ENCODE data around the gene TNC.

TNC gene

DNA sequence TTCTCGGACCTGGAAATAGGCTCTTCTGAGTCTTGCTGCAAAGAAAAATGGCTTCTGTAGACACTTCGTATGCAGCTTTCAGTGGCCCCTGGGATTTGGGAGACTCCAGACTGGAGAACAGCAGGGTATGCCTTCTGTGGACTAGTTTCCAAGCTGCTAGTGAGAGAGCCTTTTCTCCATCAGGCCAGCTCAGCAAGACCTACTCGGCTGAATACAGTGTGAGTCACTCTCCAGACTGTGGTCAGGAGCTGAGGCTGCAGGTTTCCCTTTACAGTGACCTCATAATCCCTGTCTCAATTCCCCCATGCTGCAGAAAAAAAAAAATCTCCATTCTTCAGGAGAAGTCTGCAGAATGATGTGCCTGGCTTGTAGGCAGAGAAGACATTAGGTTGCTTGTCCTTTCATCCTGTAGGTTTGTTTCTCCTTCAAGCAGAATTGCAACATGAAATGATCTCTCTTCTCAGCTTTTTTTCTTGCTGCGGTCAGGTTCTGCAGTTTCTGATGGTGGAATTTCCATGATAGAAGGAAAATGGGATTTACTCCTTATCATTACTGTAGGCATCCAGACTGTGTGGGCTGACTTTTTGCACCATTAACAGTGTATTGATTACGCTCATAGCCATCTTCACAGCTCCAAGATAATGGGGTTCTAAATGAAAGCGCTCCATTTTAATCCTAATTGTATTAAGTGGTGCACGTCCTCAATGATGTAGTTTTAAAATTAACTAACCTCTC lies 109.3 kb downstream of the TNC start:
- peak; percentile 77 for DNase-seq (ENCODE audit: low read depth)

DNA sequence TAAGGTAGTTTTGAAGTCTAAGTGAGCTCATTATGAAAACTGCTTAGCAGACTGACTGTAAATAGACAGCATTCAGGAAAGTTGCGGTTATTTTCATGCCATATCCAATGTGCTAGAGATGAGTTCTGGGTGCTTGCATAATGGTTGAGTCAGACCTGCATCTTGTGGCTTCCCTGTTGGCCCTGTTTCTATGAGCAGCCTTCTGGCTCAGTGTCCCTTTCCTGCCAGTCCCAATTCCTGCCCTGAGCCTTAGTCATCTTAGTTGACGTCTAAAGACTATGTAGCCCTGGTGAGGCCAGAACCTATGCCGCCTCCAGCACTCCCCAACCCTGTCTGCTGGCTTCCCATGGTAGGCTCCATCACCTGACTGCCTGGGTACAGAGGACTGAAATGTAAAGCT lies 111.3 kb downstream of the TNC start:
- DNase-seq (ENCODE audit: low read depth) = peak; percentile 76

GRCh38 chr9:115005322-115005721 lies 112.6 kb downstream of the TNC start:
- DNase-seq (ENCODE audit: low read depth) = no peak

DNA sequence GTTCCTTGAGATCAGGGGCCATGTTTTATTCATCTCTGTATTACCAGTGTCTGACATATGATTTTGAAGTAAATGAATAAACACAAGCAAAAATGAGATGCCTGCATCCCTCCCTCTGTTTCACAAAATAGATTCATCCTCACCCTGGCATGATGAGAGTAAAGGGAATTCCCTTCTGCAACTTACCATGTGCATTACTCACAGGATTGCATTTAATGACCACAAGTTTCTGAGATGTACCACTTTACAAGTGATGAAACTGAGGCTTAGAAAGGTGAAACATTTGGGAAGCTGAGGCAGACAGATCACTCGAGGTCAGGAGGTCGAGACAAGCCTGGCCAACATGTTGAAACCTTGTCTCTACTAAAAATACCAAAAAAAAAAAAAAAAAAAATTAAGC lies 113.4 kb downstream of the TNC start:
- DNase-seq (ENCODE audit: low read depth) = no peak

DNA sequence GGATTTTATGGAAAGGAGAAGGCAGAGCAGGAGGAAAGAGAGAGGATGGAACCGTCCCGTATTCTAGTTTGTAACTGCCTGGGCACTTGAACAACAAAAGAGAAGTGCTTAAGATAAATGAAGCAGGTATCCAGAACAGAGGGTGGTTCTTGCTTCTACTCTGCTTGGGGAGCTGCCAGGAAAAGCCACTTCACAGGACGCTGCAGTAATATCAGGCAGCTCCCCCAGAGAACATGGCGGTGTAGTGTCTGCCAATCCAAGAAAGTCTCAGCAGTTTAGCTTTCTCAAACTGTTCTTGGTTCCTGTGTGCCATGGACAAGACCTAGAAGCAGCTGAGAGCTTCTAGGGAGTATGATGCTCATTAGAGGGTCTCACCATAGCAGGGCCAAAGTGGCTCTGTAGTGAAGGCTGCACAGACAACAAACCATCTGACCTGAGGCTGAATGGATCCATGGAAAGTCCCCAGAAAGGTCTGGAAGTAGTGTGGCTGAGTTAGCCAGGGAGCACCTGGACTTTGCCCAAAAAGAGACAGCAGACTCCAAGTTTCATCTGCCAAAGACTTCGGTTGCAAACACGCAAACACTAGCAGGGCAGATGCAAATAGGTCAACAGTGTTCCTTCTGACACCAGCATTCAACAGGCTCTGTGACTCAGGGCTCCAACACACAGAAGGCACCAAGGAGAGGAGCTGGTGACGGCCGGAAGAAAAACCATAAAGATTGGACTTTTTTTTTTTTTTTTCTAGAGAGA lies 115.4 kb downstream of the TNC start:
- no peak for DNase-seq (ENCODE audit: low read depth)

GRCh38 chr9:115000217-115000639 lies 117.7 kb downstream of the TNC start:
- DNase-seq (ENCODE audit: low read depth) = no peak

DNA sequence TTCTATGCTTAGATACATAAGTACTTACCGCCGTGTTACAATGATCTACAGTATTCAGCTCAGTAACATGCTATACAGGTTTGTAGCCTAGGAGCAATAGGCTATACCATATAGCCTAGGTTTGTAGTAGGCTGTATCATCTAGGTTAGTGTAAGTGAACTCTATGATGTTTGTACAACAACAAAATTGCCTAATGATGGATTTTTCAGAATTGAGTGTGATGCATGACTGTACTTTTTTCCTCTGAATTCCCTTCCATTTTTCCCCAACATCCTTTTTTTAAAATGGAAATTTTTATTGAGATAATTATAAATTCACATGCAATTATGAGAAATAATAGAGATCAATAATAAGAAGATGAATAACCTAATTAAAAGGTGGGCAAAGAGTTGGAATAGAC lies 119.6 kb downstream of the TNC start:
- DNase-seq (ENCODE audit: low read depth) = no peak

DNA sequence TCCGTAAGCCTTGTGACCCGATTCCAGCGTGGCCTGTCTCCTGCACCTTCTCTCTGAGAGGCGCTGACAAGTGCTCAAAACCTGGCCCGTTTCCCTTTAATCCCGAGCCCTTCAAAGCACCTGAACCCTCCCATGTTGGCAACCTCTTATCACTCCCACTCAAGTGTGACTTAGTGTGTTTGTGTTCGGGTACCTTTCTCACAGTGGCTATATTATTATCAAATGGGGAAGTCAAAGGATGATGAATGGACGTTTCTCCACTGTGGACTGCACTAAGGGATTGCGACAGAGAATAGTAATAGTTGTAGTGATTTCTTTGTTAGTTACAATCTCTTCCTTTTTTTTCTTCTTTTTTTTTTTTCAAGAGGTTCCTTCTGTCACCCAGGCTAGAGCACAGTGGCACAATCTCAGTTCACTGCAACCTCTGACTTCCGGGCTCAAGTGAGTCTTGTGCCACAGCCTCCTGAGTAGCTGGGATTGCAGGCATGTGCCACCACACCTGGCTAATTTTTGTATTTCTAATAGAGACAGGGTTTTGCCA lies 122.2 kb downstream of the TNC start:
- DNase-seq (ENCODE audit: low read depth) = no peak

DNA sequence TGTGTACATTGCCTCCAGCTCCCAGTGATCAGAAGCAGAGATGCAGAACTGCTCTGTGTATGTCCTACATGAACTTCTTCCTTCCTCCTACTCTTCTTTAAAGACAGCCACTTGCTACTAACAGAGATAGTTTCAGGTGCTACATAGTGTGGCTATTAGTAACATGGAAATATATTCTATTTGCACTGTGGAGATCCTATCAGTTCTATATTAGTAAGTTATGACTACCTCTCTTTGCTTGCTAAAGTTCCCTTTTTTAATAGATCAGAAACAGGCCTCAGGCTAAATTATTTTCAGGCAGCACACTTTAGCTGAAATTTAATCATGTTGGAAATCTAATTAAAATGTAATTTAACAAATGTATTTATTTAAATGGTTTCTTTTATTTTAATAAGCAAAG lies 123.2 kb downstream of the TNC start:
- DNase-seq (ENCODE audit: low read depth) = no peak

DNA sequence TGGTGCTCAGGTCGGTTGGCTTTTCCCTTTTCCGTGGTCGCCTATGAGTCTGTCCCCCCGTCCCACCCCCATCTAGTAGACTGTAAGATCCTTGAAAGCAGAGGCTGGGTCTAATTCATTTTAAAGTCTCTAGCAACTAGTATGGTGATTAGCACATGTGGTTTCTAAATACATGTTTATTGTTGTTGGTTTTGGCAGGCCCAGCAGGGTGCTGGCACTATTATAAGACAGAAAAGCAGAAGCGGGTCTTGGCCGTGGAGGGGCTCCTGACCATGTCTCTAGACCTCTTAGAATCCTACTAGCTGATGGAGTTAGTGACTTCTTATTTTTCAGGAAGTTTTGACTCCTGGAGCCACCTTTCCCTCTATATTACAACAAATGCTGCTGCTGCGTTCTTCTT lies 126.1 kb downstream of the TNC start:
- DNase-seq (ENCODE audit: low read depth) = no peak

DNA sequence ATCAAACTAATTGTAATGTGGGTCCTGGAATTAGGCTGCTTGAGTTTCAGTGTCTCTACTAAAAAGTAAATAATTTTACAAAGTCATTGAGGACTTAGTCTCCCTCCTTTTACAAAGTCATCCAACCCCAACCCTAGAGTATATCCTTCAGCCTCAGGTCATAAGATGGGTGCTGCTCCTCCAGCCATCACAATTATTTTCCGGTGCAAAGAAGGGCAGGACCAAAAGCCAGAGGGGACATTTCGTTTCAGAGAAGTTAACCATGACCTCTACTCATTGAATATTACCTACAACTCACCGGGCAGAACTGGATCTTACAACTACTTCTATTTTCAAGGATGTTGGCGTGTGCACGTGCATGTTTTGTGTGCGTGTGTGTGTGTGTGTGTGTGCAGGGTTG lies 127.1 kb downstream of the TNC start:
- DNase-seq (ENCODE audit: low read depth) = no peak

DNA sequence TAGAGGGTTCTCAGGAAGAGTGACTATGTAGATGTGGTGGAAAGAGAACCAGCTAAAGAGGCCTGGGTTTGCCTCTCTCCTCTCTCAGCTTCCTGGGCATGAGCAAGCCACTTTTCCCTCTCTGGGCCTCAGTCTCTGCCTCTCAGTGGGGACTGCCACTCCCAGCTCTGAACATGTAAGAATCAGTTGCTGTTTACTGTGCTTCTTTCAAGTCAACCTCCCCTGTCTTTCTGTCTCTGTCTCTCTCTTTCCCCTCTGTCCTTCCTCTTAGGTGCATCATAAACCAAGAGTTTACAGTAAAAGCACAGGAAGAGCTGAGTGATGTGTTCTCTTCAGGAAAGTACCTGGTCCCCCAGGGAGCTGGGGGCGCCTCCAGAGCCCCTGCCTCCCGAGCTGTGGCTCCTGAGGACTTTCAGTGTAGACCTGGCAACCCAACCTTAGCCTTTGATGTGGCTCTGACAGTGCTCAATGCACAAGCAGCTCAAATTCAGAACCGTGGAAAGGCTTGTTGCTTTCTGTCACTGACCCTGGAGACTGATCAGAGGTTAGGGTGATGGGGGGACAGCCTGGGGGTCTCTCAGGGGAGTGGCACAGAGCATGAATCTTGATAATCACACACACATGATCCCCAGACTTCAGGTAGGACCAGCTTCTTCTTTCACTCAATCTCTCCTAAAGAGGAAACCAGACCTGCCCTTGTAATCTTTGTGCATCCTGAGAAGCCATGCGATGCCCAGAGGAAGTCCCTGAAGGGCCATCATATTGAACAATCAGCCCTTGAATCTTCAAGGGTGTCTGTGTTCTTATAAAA lies 128.2 kb downstream of the TNC start:
- no peak for DNase-seq (ENCODE audit: low read depth)

DNA sequence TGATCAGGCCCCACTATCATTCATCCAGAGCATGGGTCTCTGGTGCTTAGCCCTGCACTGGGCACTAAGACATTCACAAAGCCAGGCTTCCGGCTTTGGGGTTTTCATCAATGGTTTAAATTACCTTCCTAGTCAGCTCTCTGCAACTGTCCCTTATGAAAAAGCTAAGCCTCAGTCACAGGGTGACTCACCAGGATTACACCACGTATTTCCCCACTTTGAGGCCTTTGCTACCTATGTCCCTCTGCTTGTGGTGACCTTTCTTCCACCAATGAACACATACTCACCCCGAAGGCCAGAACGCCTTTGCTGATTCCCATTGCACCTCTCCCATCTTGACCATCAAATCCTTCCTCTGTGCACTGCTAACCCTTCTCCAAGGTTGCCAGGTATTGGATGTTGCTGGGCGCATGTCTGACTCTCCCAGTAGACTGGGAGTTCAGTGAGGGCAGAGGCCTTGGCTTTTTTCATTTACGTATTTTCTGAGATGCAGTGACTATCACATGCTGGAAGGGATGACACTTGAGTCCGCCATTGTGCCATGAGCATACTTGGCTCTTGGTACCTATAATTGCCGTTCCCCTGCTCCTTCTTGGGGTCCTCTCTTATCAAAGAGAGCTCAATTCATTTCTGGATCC lies 128.9 kb downstream of the TNC start:
- no peak for DNase-seq (ENCODE audit: low read depth)

DNA sequence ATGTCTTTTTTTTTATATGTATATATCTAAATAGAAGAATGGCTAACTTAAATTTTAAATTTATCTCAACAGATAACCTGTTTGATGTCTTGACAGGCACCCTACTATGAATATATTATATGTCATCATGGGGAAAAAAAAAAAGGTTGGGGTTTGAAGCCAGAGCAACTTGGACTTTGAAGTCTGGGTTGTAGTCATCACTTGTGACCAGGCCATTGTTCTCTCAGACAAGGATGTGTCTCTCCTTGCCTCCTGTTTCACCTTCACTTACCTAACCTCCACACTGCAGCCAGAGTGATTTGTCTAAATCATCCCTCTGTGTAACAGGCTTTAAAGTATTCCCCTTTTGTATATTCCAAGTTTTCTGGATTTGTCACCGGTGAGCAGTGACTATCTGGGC lies 130.8 kb downstream of the TNC start:
- DNase-seq (ENCODE audit: low read depth) = no peak

DNA sequence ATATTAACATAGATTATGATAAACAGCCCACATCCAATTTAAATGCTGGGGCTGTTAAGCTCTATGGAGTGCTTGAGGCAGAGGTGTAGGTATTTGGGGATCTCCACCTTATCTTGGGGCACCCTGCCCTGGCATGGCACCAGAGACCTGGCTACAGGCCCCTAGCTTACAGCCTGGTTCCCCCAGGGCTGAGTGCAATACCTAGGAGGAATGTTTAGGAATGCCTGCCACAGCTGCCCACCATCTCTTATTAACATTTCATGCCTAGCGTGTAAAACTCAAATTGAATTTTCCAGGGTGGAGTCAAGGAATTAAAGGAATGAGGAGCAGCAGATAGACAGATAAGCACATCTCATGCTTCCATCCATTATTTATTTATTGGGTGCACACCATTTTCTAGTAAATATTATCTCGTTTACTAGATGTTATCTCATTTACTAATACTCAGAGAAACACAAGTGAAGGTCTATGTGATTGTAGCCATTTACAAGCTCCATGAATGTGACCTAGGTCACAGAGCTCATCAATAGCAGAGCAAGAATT lies 131.9 kb downstream of the TNC start:
- no peak for DNase-seq (ENCODE audit: low read depth)

- DNase-seq (ENCODE audit: low read depth) = no peak
Measured at GRCh38 chr9:114981063-114981462, 136.9 kb downstream of the TNC start.

- no peak for DNase-seq (ENCODE audit: low read depth)
Measured at GRCh38 chr9:114973216-114973615, 144.7 kb downstream of the TNC start.

DNA sequence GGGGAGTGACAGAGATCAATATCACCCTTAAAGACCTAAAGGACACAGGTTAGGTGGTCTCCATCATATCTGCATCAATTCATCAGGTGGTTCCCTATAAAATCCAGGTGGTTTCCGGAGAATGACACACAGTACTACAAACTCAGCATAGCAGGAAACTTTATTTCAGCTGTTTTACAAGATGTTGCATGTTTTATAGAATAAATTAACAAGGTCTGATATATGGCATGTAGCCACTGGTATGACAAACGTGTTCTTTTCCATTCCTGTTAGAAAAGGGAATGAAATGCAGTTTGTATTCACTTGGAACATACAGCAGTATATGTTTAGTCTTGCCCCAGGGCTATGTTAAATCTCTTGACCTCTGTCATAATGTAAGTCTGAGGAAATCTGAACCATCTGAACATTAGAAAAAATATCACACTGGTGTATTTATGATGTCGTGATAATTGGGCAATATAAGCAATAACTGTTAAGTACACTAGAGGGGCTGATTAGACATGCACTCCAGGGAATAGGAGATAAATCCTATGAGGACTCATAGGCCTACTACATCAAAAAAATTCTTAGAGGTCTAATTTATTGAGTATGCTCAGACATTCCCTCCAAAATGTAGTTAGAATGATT lies 145.3 kb downstream of the TNC start:
- no peak for DNase-seq (ENCODE audit: low read depth)
